SK-N-MC (cell line): ENCODE measurements around the gene NAPG.
A peak's percentile ranks its signal among the peaks of the same experiment; 100 is the strongest.

Source experiments
- DNase-seq: peaks from one replicate; pipeline ENCODE4 v3.0.0-alpha.2; 2011; ENCODE audit warnings: low read depth, low spot score
- H3K27ac ChIP-seq: fragments of 200-600 bp; sonication (generic); 2 replicates; pipeline ENCODE4 v1.5.1; 2016; ENCODE audit warnings: mixed run types
- H3K36me3 ChIP-seq: fragments of 200-600 bp; sonication (generic); 2 replicates; pipeline ENCODE4 v1.6.1; 2017; ENCODE audit warnings: antibody characterized with exemption, low read length, mixed read lengths; ENCODE audit not compliant: insufficient read depth
- H3K4me3 ChIP-seq: fragments of 200-600 bp; sonication (generic); 2 replicates; pipeline ENCODE4 v1.5.1; 2016
- H3K9ac ChIP-seq: fragments of 200-600 bp; sonication (generic); 2 replicates; pipeline ENCODE4 v1.8.0; 2017; ENCODE audit warnings: mixed run types, mixed read lengths; ENCODE audit not compliant: insufficient read length
- H3K9me3 ChIP-seq: fragments of 200-600 bp; sonication (generic); 2 replicates; pipeline ENCODE4 v1.6.1; 2017; ENCODE audit warnings: low read depth, mild to moderate bottlenecking, antibody characterized with exemption, low read length, moderate library complexity, mixed read lengths
- EZH2 ChIP-seq: fragments of 200-600 bp; sonication (generic); IDR thresholded peaks from one replicate; pipeline ENCODE4 v1.6.1; 2017; ENCODE audit warnings: antibody characterized with exemption
- FOXP2 ChIP-seq: optimal IDR thresholded peaks from 2 replicates; pipeline ENCODE3; 2011; ENCODE audit warnings: mild to moderate bottlenecking, moderate library complexity; ENCODE audit not compliant: insufficient read depth; ENCODE audit errors: extremely low read length, control extremely low read depth
- POLR2AphosphoS5 ChIP-seq: IDR thresholded peaks from 2 replicates; pipeline ENCODE4 v1.6.1; 2012; ENCODE audit warnings: mild to moderate bottlenecking, low read depth, low read length, borderline replicate concordance

Gene NAPG

DNA sequence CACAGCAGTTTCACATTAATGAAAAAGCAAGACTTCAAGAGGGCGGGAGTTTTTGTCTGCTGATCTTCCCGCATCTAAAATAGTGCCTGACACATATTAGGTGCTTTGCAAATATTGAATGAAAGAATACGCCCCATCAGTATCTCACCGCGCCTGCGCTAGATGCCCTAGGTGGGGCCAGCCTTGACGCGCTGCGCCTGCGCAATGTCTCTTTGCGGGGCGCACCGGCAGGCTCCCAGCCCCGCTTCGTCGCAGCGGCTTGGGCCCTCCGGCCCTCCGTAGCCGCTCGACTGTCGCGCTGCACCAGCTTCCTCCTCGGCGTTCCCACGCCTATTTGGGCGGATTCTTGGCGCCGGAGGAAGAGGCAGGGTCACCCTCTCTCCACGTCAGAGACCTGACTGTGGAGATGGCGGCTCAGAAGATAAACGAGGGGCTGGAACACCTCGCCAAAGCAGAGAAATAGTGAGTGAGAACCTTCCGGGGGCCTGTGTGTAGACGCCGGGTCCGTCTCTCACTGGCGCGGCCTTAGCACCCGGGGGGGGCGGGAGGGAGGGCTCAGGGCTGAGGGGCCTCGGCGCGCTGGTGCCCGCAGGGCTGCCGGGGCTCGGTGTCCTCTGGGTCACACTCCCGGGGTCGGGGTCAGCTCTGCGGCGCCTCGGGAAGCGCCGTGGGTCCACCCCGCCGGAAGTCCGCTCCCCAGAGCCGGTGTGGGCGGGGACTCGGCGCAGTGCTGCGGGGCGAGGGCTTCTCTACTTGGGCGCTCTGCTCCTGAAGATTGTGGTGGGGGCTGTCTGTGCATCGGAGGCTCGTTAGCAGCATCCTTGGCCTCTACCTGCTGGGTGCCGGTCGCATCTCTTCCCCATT lies at the start of gene NAPG:
NAPG (plus strand) TSS at position 331 of the 864 bp plus-strand sequence; CDS start at position 407, 76 bp downstream.
- peak within 1 kb of the TSS; percentile 81 for H3K4me3 ChIP-seq
- no peaks in the 10 kb centered on the region for H3K9me3 ChIP-seq
- TF ChIP-seq POLR2AphosphoS5 (peak; percentile 76), EZH2 (no peak)
- H3K27ac ChIP-seq, result peak within 1 kb of the TSS; percentile 59
- no peak for DNase-seq
- peaks cover 4% of the 10 kb centered on the region; the same call in 1 of the 2 replicates for H3K36me3 ChIP-seq
- H3K9ac ChIP-seq, result peak within 1 kb of the TSS; percentile 77

DNA sequence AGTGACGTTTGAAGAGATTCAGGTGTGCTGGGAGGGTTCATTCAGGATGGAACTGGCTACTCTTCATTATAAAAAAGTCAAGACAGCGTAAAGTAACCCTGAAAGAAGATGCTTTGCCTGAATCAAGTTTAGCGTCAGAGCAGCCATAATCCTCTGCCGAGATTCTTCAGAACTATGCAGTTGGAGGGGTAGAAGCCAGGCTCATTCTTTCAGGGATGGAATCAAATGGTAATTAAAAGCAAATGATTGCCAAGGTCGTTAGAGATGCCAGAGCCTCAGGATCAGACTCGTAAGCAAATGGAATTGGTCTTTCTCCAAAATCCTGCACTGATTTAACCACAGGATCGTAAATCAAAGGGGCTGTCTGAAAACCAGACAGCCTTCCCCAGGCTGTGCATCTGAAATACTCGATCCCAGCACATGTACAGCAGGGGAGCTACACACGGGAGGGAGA lies 49.5 kb upstream of the NAPG start:
- peak overlapping the region; percentile 52 for H3K4me3 ChIP-seq
- peak overlapping the region; percentile 100 for H3K27ac ChIP-seq
- TF ChIP-seq EZH2 (no peak), FOXP2 (peak; percentile 77), POLR2AphosphoS5 (peak; percentile 68)
- H3K9ac ChIP-seq, result peak overlapping the region; percentile 54
- peaks cover 99% of the 10 kb centered on the region for H3K36me3 ChIP-seq
- DNase-seq, result peak; percentile 92
- H3K9me3 ChIP-seq, result no peaks in the 10 kb centered on the region

DNA sequence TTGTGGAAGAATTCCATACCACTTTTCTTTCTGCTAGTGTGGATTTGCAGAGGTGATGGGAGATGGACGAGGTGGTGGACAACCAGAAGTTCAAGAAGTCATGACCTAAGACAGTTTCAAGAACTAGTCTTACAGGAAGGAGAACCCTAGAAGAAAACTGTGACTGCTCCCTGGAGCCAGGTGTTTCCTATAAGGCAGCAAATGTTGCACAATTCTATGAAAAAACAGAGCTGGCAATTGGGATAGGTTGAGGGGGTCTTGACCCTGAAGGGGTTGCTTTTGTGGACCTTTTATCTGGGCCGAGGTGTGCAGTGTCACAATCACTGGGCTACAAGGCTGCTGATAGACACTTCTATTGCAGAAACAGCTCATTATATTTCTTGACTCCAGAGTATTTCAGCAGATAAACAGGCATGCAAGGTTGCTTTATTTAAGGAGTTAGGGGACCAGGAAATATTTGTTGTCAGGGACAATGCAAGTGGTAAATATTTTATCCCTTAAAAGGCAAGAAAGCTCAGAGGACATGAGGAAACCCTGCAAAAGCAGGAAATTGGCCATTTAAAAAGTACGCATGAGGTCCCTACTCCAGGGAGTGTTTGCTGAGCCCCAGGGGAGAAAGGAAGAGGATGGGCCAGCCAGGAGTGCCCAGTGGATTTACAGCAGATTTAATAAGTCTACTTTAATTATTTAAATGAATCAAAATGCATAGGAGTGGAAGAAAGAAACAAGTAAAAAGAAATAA lies 48.5 kb upstream of the NAPG start:
- Histone ChIP-seq H3K9me3 (no peaks in the 10 kb centered on the region), H3K4me3 (peak overlapping the region; percentile 34; the same call in 1 of the 2 replicates), H3K9ac (peak overlapping the region; percentile 14), H3K27ac (peak overlapping the region; percentile 100), H3K36me3 (peaks cover 98% of the 10 kb centered on the region)
- no peak for DNase-seq
- TF ChIP-seq FOXP2, result peak; percentile 56
- no peak; the same call in none of the 2 replicates for TF ChIP-seq POLR2AphosphoS5
- no peak for TF ChIP-seq EZH2

DNA sequence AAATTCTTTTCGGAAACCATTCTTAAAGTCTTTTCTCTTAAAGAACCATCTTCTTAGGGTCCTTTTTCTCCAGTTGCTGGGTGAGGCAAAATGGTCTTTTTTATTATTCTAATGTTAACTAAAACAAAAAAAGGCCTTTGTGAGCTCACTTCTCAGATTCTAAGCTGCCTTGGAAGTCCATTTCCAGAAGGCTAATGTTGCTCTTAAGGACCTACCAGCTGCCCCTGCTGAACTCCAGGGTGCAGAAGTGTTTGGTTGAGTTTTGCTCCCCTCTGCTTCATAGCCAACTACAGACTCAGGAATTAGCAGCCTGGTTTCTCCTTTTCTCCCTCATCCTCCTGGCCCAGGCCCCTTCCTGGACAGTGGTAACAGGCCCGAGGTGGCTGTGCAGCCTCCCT lies 48.0 kb upstream of the NAPG start:
- H3K4me3 ChIP-seq, result no peak overlapping the region
- peaks cover 98% of the 10 kb centered on the region for H3K36me3 ChIP-seq
- H3K9me3 ChIP-seq, result no peaks in the 10 kb centered on the region
- no peak overlapping the region for H3K9ac ChIP-seq
- TF ChIP-seq EZH2 (no peak), POLR2AphosphoS5 (no peak), FOXP2 (no peak)
- no peak for DNase-seq
- H3K27ac ChIP-seq, result peak overlapping the region; percentile 100

DNA sequence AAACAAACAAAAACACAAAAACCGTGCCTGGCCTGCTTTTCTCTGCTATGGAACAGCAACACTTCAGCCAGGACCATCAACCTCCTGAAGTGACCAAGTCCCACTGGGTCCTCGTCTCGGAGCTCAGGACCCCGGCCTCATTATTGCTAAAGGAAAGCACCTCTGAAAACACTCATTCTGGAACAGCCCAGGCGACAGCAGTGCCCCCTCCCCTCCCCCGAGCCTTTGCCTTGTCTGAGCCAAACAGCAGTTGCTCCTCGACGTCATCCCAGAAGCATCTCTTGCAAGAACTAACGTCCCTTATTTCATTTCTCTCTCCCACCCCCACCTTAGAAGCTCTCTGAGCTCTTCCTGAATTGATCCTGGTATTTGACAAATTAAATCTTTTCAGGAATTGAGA lies 44.0 kb upstream of the NAPG start:
- peaks cover 99% of the 10 kb centered on the region for H3K36me3 ChIP-seq
- peak overlapping the region; percentile 100 for H3K27ac ChIP-seq
- H3K9me3 ChIP-seq, result no peaks in the 10 kb centered on the region
- TF ChIP-seq FOXP2 (no peak), POLR2AphosphoS5 (peak; percentile 36; the same call in 1 of the 2 replicates), EZH2 (no peak)
- no peak overlapping the region for H3K4me3 ChIP-seq
- no peak for DNase-seq
- no peak overlapping the region for H3K9ac ChIP-seq

DNA sequence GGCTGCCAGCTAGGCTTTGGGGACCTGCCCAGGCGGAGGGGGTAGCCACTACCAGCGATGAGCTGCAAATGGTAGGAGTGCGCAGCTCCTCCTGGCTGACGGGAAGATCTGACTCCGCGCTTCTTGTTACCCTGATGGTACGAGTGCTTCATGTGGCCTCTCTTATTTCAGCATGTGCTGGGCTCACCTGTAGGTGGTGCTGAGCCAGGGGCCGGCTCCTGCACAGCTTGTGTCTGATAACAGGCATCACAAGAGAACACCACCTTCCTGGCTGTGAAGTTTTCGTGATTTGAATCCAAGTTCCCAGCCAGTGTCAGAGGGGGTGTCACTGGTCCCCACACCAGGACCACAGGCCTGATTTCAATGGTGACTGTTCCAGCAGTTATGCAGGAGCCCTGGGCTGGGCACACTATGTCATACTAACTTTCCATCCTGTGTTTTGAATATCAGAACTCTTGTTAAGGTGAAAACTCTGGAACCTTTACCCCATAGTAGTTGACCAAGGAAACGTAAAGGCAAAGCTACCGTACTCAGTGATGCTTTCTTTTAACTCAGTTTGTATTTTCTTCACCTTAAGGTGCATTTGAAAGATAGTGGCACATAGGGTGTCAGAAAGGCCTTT lies 43.4 kb upstream of the NAPG start:
- no peak overlapping the region for H3K9ac ChIP-seq
- H3K4me3 ChIP-seq, result no peak overlapping the region
- peak overlapping the region; percentile 100 for H3K27ac ChIP-seq

DNA sequence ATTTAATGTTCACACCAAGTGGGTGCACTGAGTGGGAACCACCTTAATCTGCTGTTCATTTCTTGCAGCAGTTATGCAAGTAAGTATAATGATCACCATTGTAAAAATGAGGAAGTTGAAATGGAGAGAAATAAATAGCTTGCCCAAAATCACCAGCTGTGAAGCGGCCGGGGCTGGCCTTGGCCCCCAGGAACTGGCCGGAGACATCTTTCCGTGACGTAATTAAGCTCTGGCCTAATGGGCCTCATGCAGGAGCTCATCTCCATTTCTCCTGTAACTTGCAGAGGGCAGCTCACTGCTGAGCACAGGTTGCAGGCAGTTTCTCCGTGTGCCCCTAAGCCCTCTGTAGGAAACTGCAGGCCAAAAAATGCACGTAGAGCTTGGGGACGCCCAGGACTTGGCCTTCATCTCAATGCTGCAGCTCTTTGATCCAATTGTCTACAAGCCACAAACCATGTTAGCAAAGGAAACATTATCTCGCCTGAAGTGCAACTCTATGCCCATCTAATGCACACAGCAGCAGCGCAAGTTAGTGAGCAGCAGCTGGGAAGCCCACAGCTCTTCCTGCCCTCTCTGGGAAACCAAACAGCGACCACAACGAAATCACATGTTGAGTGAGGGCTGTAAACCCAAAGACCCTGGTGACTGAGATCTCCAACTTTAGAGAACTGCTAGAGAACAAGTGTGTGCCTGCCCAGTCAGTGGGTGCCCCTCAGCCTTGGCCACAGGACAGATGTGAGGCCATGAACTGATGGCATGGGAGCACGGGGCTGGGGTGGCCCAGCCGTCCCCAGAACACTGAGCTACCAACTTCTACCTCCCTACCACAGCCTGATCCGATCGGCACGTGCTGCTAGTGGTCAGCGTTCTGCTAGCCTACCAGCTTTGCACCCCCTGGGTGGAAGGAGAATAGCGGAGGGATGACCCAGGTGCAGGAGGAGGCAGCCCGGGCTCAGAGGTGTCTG lies 42.6 kb upstream of the NAPG start:
- Histone ChIP-seq H3K9me3 (no peaks in the 10 kb centered on the region), H3K4me3 (no peak overlapping the region)
- DNase-seq, result no peak

More for the DNA sequence above, 43.4 kb upstream of the NAPG start:
- TF ChIP-seq POLR2AphosphoS5, result no peak
- no peak for TF ChIP-seq FOXP2
- no peak for TF ChIP-seq EZH2
- H3K36me3 ChIP-seq, result peaks cover 99% of the 10 kb centered on the region
- H3K9me3 ChIP-seq, result no peaks in the 10 kb centered on the region
- no peak for DNase-seq

More for the DNA sequence above, 42.6 kb upstream of the NAPG start:
- TF ChIP-seq POLR2AphosphoS5 (0 out of 2 replicates have a peak, but pooled peaks have one; percentile 12), FOXP2 (no peak), EZH2 (no peak)
- H3K9ac ChIP-seq, result no peak overlapping the region
- peaks cover 99% of the 10 kb centered on the region for H3K36me3 ChIP-seq
- peak overlapping the region; percentile 100 for H3K27ac ChIP-seq
